ENCODE results near the gene STK25. TPM values are rescaled to one million over a fixed set of nuclear protein-coding genes. Genes with fewer than 3 reads are reported as not detected.

The STK25 gene
- total RNA-seq, 1 donor from 2014 or later = 211 TPM

DNA sequence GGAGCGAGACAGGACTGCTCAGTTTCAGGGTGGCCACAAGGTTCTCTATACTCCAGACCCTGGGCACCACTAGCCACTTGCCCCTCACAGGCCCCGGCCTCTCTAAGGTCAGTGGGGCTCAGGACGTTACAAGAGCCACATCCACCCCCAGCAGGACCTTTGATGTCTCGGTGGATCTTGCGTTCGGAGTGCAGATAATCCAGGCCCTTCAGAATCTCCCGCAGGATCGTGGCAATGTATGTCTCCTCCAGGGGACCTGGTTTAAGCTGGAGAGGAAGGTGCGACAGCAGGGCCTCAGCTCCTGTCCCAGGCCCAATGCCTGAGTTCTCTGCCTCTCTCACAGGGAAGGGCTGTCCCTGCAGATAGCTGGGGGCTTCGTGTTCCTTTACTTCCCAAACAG, 8.4 kb downstream of the STK25 start:
- Histone ChIP-seq H4K20me1 (ENCODE audit: insufficient read depth, low read length) (peaks cover 66% of the 10 kb centered on the region), H3K27me3 (ENCODE audit: insufficient read depth, low read length) (no peaks in the 10 kb centered on the region), H2AFZ (ENCODE audit: low read depth, low read length) (no peak overlapping the region), H3K4me3 (ENCODE audit: insufficient read depth, low read depth, low read length) (no peak overlapping the region), H3K9me3 (ENCODE audit: insufficient read depth, low read depth, low read length) (no peaks in the 10 kb centered on the region), H3K36me3 (ENCODE audit: insufficient read depth, low read length) (peaks cover 5% of the 10 kb centered on the region), H3K79me2 (ENCODE audit: insufficient read depth, low read length) (peaks cover 54% of the 10 kb centered on the region), H3K27ac (ENCODE audit: low read depth, low read length) (no peak overlapping the region), H3K4me1 (ENCODE audit: insufficient read depth, low read length) (no peaks in the 10 kb centered on the region), H3K9ac (ENCODE audit: low read length) (no peak overlapping the region), H3K4me2 (ENCODE audit: low read length) (no peak overlapping the region)
- TF ChIP-seq, protein P1, sequence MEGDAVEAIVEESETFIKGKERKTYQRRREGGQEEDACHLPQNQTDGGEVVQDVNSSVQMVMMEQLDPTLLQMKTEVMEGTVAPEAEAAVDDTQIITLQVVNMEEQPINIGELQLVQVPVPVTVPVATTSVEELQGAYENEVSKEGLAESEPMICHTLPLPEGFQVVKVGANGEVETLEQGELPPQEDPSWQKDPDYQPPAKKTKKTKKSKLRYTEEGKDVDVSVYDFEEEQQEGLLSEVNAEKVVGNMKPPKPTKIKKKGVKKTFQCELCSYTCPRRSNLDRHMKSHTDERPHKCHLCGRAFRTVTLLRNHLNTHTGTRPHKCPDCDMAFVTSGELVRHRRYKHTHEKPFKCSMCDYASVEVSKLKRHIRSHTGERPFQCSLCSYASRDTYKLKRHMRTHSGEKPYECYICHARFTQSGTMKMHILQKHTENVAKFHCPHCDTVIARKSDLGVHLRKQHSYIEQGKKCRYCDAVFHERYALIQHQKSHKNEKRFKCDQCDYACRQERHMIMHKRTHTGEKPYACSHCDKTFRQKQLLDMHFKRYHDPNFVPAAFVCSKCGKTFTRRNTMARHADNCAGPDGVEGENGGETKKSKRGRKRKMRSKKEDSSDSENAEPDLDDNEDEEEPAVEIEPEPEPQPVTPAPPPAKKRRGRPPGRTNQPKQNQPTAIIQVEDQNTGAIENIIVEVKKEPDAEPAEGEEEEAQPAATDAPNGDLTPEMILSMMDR (IDR thresholded peaks at IDR 0.05; ENCODE audit: insufficient read depth, low read depth, low read length) = no peak
- no peak for TF ChIP-seq EZH2 (IDR thresholded peaks at IDR 0.05; ENCODE audit: insufficient read depth, low read length)
- Mint-ChIP-seq H3K4me3 (ENCODE audit: unreplicated experiment) (no peak overlapping the region), H3K9me3 (ENCODE audit: unreplicated experiment) (no peaks in the 10 kb centered on the region), H3K27me3 (ENCODE audit: low read depth, unreplicated experiment) (no peaks in the 10 kb centered on the region), H3K27ac (ENCODE audit: unreplicated experiment) (no peak overlapping the region), H3K36me3 (ENCODE audit: low read depth, unreplicated experiment) (peaks cover 23% of the 10 kb centered on the region), H3K4me1 (ENCODE audit: low read depth, unreplicated experiment) (peaks cover under 1% of the 10 kb centered on the region)
- DNase-seq (ENCODE audit: low read depth) (no peak), FAIRE-seq (no peak)

DNA sequence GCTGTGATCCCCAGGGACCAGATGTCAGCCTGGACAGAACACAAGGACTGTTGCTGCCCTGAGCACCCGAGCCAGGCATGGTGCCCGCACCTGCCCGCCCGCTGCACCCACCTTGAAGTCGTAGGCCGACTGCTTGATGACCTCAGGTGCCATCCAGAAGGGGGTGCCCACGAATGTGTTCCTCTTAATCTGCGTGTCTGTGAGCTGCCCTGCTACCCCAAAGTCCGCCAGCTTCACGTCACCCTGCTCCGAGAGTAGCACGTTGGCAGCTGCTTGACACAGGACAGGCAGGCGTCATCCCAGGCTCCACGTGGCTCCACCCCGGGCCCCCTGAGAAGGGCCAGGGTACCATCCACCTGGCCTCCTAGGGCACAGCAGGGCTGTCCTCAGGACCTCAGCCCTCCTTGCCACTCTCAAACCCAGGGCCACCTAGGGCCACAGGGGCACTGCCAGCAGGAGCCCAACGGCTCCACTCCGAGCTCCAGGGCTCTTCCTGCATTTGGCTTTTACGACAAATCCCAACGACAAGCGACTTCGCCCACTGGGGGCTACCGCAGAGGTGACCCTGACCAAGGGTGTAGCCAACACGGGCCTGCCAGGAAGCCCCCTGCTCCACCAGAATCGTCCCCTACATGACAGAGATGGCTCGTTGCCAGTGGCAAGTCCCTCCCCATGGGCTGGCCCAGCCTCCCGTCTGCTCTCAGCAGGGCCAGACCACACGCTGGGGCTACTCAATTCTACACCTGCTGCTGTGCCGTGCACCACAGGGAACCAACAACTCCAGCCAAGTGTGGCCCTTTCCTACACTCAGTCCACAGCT, 9.0 kb downstream of the STK25 start:
- DNase-seq (ENCODE audit: low read depth) (no peak), FAIRE-seq (no peak)
- Mint-ChIP-seq H3K9me3 (ENCODE audit: unreplicated experiment) (no peaks in the 10 kb centered on the region), H3K27me3 (ENCODE audit: low read depth, unreplicated experiment) (no peaks in the 10 kb centered on the region), H3K27ac (ENCODE audit: unreplicated experiment) (no peak overlapping the region), H3K4me1 (ENCODE audit: low read depth, unreplicated experiment) (no peaks in the 10 kb centered on the region), H3K4me3 (ENCODE audit: unreplicated experiment) (no peak overlapping the region), H3K36me3 (ENCODE audit: low read depth, unreplicated experiment) (peaks cover 24% of the 10 kb centered on the region)
- H3K4me3 ChIP-seq (ENCODE audit: insufficient read depth, low read depth, low read length) = no peak overlapping the region
- no peak for TF ChIP-seq EZH2 (IDR thresholded peaks at IDR 0.05; ENCODE audit: insufficient read depth, low read length)
- TF ChIP-seq, protein P1 (IDR thresholded peaks at IDR 0.05; ENCODE audit: insufficient read depth, low read depth, low read length) = no peak
- peaks cover 5% of the 10 kb centered on the region for H3K36me3 ChIP-seq (ENCODE audit: insufficient read depth, low read length)
- H2AFZ ChIP-seq (ENCODE audit: low read depth, low read length) = no peak overlapping the region
- peaks cover 47% of the 10 kb centered on the region for H3K79me2 ChIP-seq (ENCODE audit: insufficient read depth, low read length)
- H4K20me1 ChIP-seq (ENCODE audit: insufficient read depth, low read length) = peaks cover 60% of the 10 kb centered on the region
- no peaks in the 10 kb centered on the region for H3K4me1 ChIP-seq (ENCODE audit: insufficient read depth, low read length)
- no peak overlapping the region for H3K9ac ChIP-seq (ENCODE audit: low read length)
- H3K9me3 ChIP-seq (ENCODE audit: insufficient read depth, low read depth, low read length) = no peaks in the 10 kb centered on the region
- H3K27me3 ChIP-seq (ENCODE audit: insufficient read depth, low read length) = no peaks in the 10 kb centered on the region
- H3K4me2 ChIP-seq (ENCODE audit: low read length) = no peak overlapping the region
- no peak overlapping the region for H3K27ac ChIP-seq (ENCODE audit: low read depth, low read length)
